Measurements from ENCODE around the gene SCNN1A.

GRCh38 chr12:6338955-6339354 is 36.4 kb downstream of the SCNN1A start:
- TF ChIP-seq, protein P1, sequence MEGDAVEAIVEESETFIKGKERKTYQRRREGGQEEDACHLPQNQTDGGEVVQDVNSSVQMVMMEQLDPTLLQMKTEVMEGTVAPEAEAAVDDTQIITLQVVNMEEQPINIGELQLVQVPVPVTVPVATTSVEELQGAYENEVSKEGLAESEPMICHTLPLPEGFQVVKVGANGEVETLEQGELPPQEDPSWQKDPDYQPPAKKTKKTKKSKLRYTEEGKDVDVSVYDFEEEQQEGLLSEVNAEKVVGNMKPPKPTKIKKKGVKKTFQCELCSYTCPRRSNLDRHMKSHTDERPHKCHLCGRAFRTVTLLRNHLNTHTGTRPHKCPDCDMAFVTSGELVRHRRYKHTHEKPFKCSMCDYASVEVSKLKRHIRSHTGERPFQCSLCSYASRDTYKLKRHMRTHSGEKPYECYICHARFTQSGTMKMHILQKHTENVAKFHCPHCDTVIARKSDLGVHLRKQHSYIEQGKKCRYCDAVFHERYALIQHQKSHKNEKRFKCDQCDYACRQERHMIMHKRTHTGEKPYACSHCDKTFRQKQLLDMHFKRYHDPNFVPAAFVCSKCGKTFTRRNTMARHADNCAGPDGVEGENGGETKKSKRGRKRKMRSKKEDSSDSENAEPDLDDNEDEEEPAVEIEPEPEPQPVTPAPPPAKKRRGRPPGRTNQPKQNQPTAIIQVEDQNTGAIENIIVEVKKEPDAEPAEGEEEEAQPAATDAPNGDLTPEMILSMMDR (IDR thresholded peaks at IDR 0.05) = no peak
- no peak for TF ChIP-seq POLR2A (IDR thresholded peaks at IDR 0.05)
- no peak for TF ChIP-seq POLR2AphosphoS5 (IDR thresholded peaks at IDR 0.05)
